Limb (tissue), 2 donors: Measurements from ENCODE around the gene TMEM14A.
"Not testable (repeated sequence)": the region's sequence is repeated elsewhere in the genome, so short reads cannot be mapped to it uniquely, and the experiment has no call there.

Experiments
- DNase-seq, 2 donors: peaks; one replicate each; pipeline ENCODE4 v3.0.0-alpha.2; 2016; ENCODE audit errors: extremely low spot score in 2 of 2

The TMEM14A gene

DNA sequence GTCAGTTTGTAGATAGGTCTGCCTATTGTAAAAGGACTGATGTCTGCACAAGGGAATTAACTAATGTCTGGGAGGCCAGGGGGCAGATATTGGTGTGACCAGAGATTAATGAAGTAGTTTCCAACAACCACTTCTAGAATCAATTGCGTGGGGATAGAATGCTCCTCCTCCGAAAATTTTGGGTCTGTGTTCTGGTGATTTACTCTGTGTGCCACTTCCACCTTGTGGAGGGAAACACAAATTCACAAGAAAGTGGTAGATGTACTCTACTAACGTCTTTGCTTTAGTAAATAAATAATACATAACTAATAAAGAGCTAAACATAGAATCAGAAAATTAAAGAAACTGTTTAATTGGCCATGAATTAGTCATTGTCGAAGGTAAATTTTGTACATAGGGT is 25.5 kb downstream of the TMEM14A start:
- DNase-seq, result no peak

DNA sequence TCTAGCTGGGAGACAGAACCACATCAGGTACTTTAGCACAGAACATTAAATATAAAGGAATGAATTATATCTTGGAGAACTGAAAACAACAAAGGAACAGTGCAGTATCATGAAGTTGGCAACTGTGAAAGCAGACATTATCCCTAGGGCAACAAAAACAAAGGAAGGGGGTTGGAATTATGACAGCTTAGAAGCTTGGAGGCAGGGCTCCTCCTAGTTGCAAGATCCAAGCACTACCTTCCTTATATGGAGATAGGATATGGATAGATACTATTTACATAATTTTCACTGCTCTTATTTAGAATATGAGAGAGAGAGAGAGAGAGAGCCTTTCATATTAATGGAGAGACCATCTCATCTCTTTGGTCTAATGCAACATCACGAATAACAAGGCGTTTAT is 27.0 kb downstream of the TMEM14A start:
- DNase-seq, result no peak

GRCh38 chr6:52704060-52704459 is 33.1 kb downstream of the TMEM14A start:
- no peak for DNase-seq

DNA sequence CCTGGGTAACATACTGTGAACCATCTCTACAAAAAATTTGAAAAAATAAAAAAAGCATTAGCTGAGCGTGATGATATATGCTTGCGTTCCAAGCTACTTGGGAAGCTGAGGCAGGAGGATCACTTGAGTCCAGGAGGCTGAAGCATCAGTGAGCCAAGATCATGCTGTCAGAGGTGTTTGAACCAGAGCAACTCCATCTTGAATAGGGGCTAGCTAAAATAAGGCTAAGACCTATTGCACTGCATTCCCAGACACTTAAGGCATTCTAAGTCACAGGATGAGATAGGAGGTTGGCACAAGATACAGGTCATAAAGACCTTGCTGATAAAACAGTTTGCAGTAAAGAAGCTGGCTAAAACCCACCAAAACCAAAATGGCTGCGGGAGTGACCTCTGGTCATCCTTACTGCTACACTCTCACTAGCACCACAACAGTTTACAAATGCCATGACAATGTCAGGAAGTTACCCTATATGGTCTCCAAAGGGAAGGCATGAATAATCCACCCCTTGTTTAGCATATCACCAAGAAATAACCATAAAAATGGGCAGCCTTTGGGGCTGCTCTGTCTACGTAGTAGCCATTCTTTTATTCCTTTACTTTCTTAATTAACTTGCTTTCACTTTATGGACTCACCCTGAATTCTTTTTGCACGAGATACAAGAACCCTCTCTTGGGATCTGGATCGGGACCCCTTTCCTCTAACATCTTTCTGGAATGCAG is 34.0 kb downstream of the TMEM14A start:
- not testable (repeated sequence) for DNase-seq

DNA sequence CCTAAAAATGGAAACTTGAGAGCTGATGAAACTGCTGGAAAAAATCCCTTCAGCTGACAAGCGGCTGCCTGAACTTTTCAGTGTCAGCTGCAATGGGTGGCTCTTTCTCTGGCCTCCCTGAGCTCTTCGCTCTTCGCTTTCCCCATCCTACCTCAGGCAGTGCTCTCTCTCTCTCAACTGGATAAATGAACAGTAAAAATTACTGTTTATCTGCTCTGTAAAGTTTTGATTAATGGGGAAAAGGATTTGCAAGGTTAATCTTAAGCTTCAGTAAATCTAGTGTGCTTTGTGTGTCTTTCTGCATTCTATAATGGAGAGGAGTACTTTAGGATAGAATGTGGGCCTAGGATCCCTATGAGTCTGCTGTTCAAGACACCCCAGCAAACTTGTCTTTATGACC is 35.1 kb downstream of the TMEM14A start:
- DNase-seq, result no peak

DNA sequence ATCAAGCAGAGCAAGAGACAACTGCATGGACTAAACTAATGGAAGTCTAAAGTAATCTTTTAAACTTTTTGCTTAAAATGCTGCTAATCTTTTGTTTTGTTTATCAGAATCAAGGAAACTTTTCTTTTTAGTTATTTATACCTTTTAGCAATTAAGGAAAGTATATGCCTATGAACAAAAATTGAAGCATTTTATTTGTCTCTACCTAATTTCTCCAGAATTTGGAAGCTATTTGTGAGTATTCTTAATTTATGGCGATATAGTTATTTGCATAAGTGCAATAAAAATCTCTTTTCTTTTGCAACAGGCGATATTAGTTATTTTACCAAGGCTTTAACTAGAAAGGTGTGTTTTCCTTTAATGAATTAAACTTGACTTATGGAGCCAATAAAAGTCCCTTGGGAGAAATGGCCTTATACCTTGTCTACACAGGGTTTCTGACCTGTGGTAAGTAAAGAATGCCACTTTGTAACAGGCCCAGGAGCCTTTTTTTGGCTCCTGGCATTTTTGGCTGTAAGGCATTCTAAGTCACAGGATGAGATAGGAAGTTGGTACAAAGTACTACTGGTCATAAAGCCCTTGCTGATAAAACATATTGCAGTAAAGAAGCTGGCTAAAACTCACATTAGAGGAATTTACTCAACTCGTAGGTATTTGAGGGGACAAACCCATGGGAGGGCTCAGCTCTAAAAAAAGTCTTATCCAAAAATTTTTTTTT is 37.2 kb downstream of the TMEM14A start:
- DNase-seq, result no peak

DNA sequence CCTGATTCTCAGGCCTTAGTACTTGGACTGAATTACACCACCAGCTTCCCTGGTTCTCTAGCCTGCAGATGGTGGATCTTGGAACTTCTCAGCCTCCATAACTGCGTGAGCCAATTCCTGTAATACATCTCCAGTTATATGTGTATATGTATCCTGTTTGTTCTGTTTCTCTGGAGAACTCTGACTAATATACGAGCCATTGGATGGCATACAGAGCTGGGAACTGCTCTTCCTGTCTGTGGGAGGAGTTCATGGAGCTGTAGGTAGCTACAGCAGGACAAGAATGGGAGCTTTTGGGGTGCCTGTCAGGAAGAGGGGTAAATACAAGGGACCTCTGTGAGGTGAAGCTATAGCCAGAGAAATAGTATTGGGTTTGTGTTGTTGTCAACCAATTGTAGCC is 41.2 kb downstream of the TMEM14A start:
- DNase-seq, result no peak

- DNase-seq, result not testable (repeated sequence)
These were observed 43.8 kb downstream of the TMEM14A start for GRCh38 chr6:52714761-52715160.

DNA sequence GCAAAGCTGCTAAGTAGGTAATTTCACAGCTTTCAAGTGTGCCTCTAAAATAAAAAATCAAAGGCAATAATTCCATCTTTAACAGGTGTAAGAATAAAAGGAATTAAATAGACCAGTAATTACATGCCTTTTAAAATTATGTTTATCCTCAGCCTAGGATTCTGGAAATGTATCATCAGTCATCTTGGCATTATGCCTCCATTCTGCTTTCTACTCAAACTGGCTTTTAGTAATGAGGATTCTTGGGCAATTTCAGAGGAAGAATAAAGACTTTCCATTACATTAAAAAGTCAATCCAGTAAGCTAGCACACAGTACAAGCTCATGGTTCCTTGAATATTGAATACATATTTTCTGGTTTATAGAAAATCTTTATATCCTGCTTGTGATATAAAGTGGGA is 47.6 kb downstream of the TMEM14A start:
- no peak for DNase-seq

- no peak for DNase-seq
These were observed 49.4 kb downstream of the TMEM14A start for GRCh38 chr6:52720321-52720720.

DNA sequence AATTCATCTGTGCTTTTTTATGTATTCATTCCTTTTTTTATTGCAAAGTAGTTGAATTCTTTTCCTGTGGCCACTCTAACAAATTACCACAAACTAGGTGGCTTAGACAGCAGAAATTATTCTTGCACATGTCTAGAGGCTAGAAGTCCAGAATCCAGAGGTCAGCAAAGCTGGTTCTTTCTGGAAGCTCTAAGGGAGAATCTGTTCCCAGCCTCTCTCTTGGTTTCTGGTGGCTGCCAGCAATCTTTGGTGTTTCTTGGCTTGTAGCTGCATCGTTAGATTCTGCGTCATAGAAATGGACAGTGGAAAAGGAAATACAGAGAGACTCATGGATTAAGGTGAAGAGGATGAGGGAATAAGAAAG is 53.1 kb downstream of the TMEM14A start:
- DNase-seq, result no peak

- peak in 1 of 2 donors; percentile 54 for DNase-seq
These were observed 53.7 kb downstream of the TMEM14A start for GRCh38 chr6:52724406-52725121.

- no peak for DNase-seq
These were observed 54.2 kb downstream of the TMEM14A start for GRCh38 chr6:52725143-52725534.

DNA sequence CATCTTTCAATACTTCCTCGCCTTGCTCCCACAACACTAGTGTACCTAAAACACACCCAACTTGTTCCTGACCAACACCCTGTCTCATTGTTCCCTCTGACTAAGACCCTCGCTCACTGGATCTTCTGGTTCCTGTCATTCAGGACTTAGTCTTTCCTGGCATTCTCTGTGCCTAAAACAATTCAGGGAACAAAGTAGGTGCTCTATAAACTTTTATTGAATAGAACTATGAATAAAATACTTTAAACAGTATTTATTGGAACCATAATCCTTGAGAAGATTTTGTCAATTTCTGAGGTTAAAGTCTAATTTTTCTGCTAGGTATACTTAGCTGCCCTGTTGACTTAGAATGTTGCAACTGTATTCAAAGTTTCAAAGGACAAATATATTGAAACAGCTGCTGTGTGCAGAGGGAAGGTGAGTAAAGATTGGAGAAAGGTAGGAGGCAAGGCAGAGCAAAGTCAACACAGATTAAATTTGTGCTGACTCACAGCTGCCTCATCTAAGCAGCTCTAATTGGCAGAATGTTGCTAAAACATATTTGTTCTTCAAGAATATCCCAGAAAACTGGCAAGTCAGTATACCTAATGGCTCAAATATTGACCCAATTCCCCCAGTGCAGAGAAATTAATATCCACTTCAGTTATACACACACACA is 54.8 kb downstream of the TMEM14A start:
- no peak for DNase-seq

DNA sequence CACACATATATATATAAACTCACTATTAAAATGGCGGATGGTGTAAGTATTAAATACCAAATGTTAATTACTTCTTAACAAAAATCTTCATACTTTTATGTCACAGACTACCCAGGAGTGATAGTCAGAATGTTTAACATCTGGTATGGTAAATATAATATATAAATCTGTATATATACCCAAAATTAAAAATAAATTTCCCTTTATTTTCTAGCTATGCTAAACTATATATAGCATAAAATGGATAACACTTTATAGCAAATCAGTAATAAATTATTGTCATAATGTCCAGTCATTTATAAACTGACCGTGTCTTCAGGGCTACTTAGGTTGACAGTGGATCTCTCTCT is 55.3 kb downstream of the TMEM14A start:
- no peak for DNase-seq

- no peak for DNase-seq
These were observed 56.0 kb downstream of the TMEM14A start for GRCh38 chr6:52726741-52727535.

GRCh38 chr6:52727908-52728307 is 57.0 kb downstream of the TMEM14A start:
- no peak for DNase-seq

GRCh38 chr6:52728394-52728793 is 57.5 kb downstream of the TMEM14A start:
- DNase-seq, result no peak

GRCh38 chr6:52729576-52729975 is 58.7 kb downstream of the TMEM14A start:
- DNase-seq, result no peak

GRCh38 chr6:52731719-52732118 is 60.8 kb downstream of the TMEM14A start:
- no peak for DNase-seq

DNA sequence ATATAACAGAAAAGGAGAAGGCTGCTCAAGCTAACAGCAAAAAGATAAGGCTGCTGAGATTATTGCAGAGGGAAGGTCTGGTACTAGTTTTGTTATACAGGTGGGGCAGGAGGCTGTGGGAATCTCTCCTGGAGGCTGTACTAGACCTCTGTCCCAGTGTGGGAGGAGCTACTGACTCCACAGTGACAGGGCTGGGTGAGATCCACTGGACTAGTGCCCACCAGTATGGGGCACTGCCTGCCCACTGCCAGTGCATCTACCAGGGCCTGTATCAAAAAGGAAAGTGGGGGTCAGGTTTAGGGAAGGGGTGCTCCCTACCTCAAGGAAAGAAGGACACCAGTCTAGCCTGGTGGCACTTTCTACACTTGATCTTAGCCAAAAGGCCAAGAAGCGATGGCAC is 62.3 kb downstream of the TMEM14A start:
- no peak for DNase-seq
